Endothelial cell of umbilical vein (primary cell): ENCODE results near the gene UGCG.

Experiments
- CTCF ChIP-seq, 2 donors: IDR thresholded peaks; 1 replicate in 1 of 2; 2 replicates in 1 of 2; pipeline ENCODE4 v1.5.1; 2011; ENCODE audit warnings: low read length in 2 of 2, mild to moderate bottlenecking in 2 of 2, moderate library complexity in 2 of 2, control low read depth in 1 of 2, inconsistent platforms in 1 of 2, low read depth in 1 of 2; ENCODE audit not compliant: insufficient read depth in 1 of 2; ENCODE audit errors: extremely low read depth in 1 of 2
- EZH2 ChIP-seq: IDR thresholded peaks from 2 replicates; pipeline ENCODE4 v1.6.1; 2012; ENCODE audit warnings: borderline replicate concordance, low read depth, mild to moderate bottlenecking, moderate library complexity, low read length, inconsistent platforms; ENCODE audit not compliant: severe bottlenecking
- FOS ChIP-seq: IDR thresholded peaks from 2 replicates; pipeline ENCODE4 v1.6.1; 2011; ENCODE audit warnings: mild to moderate bottlenecking, low read length, moderate library complexity, borderline replicate concordance; ENCODE audit not compliant: insufficient read depth
- POLR2AphosphoS5 ChIP-seq: IDR thresholded peaks from 2 replicates; pipeline ENCODE4 v1.6.1; 2012; ENCODE audit warnings: low read depth, mild to moderate bottlenecking, control low read depth, low read length, moderate library complexity; ENCODE audit not compliant: insufficient read depth

- TF ChIP-seq POLR2AphosphoS5 = no peak
- no peak for TF ChIP-seq CTCF (IDR thresholded peaks at IDR 0.05; ENCODE audit: extremely low read depth in 1 of 2, insufficient read depth in 1 of 2, low read depth in 1 of 2, low read length in 2 of 2)
- TF ChIP-seq EZH2 = no peak
- TF ChIP-seq FOS = no peak
These were observed 45.1 kb upstream of the UGCG start for GRCh38 chr9:111851553-111851952.
